ENCODE measurements around the gene IZUMO1. TPM values are rescaled to one million over a fixed set of nuclear protein-coding genes. Genes with fewer than 3 reads are reported as not detected.
"Not testable (repeated sequence)": the region's sequence is repeated elsewhere in the genome, so short reads cannot be mapped to it uniquely, and the experiment has no call there.

Gene IZUMO1
- total and polyA plus RNA-seq, 10 donors, result 0.26 to 5.3 (median 1.0) TPM; not detected in 1

DNA sequence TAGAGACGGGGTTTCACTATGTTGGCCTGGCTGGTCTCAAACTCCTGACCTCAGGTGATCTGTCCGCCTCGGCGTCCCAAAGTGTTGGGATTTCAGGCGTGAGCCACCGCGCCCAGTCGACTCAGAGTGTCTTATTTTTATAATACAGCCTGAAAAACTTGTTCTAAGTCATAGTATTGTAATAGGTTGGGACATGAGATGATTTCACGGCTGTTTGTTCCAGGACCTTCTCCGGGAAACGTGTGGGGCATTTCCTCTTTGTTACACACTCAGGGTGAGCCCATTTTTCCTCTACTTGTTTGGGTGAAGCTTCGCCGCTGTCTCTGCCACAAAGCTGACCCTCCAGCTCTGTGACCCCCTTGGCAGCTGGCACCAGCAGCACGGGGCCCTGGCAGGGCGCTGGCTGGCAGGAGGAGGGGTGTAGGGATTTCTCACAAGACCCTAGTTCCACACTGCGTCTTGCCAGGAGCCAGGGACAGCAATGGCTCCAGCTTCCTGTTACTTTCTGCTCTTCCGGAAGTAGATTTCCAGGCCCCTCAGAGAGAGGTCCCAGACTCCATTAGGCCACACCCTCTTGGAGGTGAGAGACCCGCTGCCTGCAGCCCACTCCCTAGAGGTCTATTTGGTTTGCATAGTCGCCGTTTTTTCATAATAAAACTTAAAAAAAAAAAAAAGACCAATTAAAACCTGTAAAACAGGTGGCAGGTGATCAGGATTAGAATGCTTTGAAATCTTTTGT, 24.2 kb upstream of the IZUMO1 start:
- H3K36me3 ChIP-seq, result no peaks in the 10 kb centered on the region
- WGBS, 5 donors, result 77 to 87% (median 82%) methylated on average over 20 of the region's 20 CpGs
- H3K4me1 ChIP-seq, result peaks cover 0 to 7% (median 0%) of the 10 kb centered on the region in 6 donors
- H3K27me3 ChIP-seq (replicated peaks in 1 of 7), result peaks cover 0 to 23% (median 0%) of the 10 kb centered on the region in 7 donors
- DNase-seq, result no peak
- intact Hi-C loops (cut with DNase I; ENCODE audit: low total_unique reads), result no loop called here
- H3K4me3 ChIP-seq, result no peak overlapping the region
- TF ChIP-seq CTCF (IDR thresholded peaks at IDR 0.05 in 8 of 11, conservative IDR thresholded peaks at IDR 0.05 in 3 of 11) (no peak), POLR2AphosphoS5 (IDR thresholded peaks at IDR 0.05) (no peak), POLR2A (IDR thresholded peaks at IDR 0.05) (no peak)
- H3K27ac ChIP-seq, result peak overlapping the region in 2 of 8 donors; percentile 38 to 54
- no peaks in the 10 kb centered on the region for H3K9me3 ChIP-seq

GRCh38 chr19:48770266-48770665, 23.6 kb upstream of the IZUMO1 start:
- TF ChIP-seq POLR2A (IDR thresholded peaks at IDR 0.05) (no peak), POLR2AphosphoS5 (IDR thresholded peaks at IDR 0.05) (no peak), CTCF (IDR thresholded peaks at IDR 0.05 in 8 of 11, conservative IDR thresholded peaks at IDR 0.05 in 3 of 11) (no peak)
- intact Hi-C loops (cut with DNase I; ENCODE audit: low total_unique reads), result no loop called here
- DNase-seq, result no peak
- Histone ChIP-seq H3K27me3 (replicated peaks in 1 of 7) (peaks cover 0 to 29% (median 0%) of the 10 kb centered on the region in 7 donors), H3K27ac (no peak overlapping the region), H3K4me3 (no peak overlapping the region), H3K4me1 (peaks cover 0 to 7% (median 0%) of the 10 kb centered on the region in 6 donors), H3K36me3 (no peaks in the 10 kb centered on the region), H3K9me3 (no peaks in the 10 kb centered on the region)
- 78 to 93% (median 84%) methylated on average over 7 of the region's 7 CpGs for WGBS, 5 donors

GRCh38 chr19:48768994-48769713, 22.4 kb upstream of the IZUMO1 start:
- Histone ChIP-seq H3K9me3 (no peaks in the 10 kb centered on the region), H3K27me3 (replicated peaks in 1 of 7) (peaks cover 0 to 32% (median 0%) of the 10 kb centered on the region in 7 donors), H3K4me3 (no peak overlapping the region), H3K4me1 (peaks cover 0 to 7% (median 0%) of the 10 kb centered on the region in 6 donors), H3K36me3 (no peaks in the 10 kb centered on the region), H3K27ac (no peak overlapping the region)
- intact Hi-C loops (cut with DNase I; ENCODE audit: low total_unique reads), result no loop called here
- TF ChIP-seq POLR2AphosphoS5 (IDR thresholded peaks at IDR 0.05), result no peak
- no peak for TF ChIP-seq CTCF (IDR thresholded peaks at IDR 0.05 in 8 of 11, conservative IDR thresholded peaks at IDR 0.05 in 3 of 11)
- TF ChIP-seq POLR2A (IDR thresholded peaks at IDR 0.05), result no peak
- no peak for DNase-seq
- 62 to 83% (median 72%) methylated on average over 11 of the region's 11 CpGs for WGBS, 5 donors

DNA sequence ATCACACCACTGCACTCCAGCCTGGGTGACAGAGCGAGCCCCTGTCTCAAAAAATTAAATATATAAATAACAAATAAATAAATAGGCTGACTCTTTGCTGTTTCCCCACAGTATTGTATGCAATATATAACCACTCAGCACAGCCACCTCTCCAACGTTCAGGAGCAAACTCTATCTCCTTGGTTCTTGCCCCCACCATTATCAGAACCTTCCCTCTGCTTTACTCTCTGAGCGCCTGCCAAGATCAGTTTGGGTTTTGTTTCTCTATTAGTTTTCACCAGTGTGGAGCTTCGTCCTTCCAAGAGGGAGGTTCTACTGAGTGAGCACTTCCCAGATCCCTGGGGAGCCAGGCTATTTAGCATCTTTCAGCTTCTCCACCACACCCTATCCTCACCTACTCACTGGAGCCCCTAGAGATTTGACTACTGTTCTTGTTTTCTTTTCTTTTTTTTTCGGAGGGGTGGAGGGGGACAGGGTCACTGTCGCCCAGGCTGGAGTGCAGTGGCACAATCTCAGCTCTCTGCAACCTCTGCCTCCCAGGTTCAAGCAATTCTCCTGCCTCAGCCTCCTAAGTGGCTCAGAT, 21.6 kb upstream of the IZUMO1 start:
- H3K27ac ChIP-seq; DNase-seq; H3K4me1 ChIP-seq; H3K36me3 ChIP-seq; intact Hi-C loops (cut with DNase I; ENCODE audit: low total_unique reads); H3K4me3 ChIP-seq; H3K9me3 ChIP-seq: not testable (repeated sequence)
- H3K27me3 ChIP-seq (replicated peaks in 1 of 7), result peaks cover 0 to 32% (median 0%) of the 10 kb centered on the region in 7 donors
- 53 to 58% (median 54%) methylated on average over 6 of the region's 6 CpGs for WGBS, 5 donors

GRCh38 chr19:48765816-48766215, 19.1 kb upstream of the IZUMO1 start:
- DNase-seq; intact Hi-C loops (cut with DNase I; ENCODE audit: low total_unique reads); H3K4me3 ChIP-seq; H3K36me3 ChIP-seq; H3K9me3 ChIP-seq; H3K27ac ChIP-seq; H3K4me1 ChIP-seq: not testable (repeated sequence)
- peaks cover 0 to 29% (median 0%) of the 10 kb centered on the region in 7 donors for H3K27me3 ChIP-seq (replicated peaks in 1 of 7)
- 57 to 69% (median 64%) methylated on average over 4 to 5 of the region's 5 CpGs for WGBS, 5 donors
